Spleen (tissue), 11 donors: ENCODE data around the gene MFSD1. TPM values are rescaled to one million over a fixed set of nuclear protein-coding genes. Genes with fewer than 3 reads are reported as not detected.

ENCODE experiments used
- DNase-seq: peaks from one replicate; pipeline ENCODE4 v3.0.0-alpha.2; 2020
- H3K27ac ChIP-seq, 8 donors: fragments of 200-600 bp; sonication (generic) in 7 of 8; 1 replicate in 4 of 8; 2 replicates in 4 of 8; pipeline versions ENCODE4 v1.5.0 to v1.8.0; 2016 to 2021; ENCODE audit warnings: inconsistent platforms in 4 of 8, mild to moderate bottlenecking in 4 of 8, moderate library complexity in 1 of 8
- H3K27me3 ChIP-seq, 7 donors: fragments of 200-600 bp; sonication (generic) in 6 of 7; replicated peaks in 1 of 7; 1 replicate in 4 of 7; 2 replicates in 3 of 7; pipeline versions ENCODE4 v1.5.0 to v1.8.0; 2016 to 2021; ENCODE audit warnings: inconsistent platforms in 3 of 7, mild to moderate bottlenecking in 1 of 7
- H3K36me3 ChIP-seq, 6 donors: fragments of 200-600 bp; sonication (generic) in 5 of 6; 1 replicate in 4 of 6; 2 replicates in 2 of 6; pipeline versions ENCODE4 v1.5.0 to v1.8.0; 2016 to 2021; ENCODE audit warnings: inconsistent platforms in 2 of 6
- H3K4me1 ChIP-seq, 6 donors: fragments of 200-600 bp; sonication (generic) in 5 of 6; 1 replicate in 3 of 6; 2 replicates in 3 of 6; pipeline versions ENCODE4 v1.5.0 to v1.8.0; 2016 to 2021; ENCODE audit warnings: inconsistent platforms in 3 of 6
- H3K4me3 ChIP-seq, 8 donors: fragments of 200-600 bp; sonication (generic) in 7 of 8; 1 replicate in 4 of 8; 2 replicates in 4 of 8; pipeline versions ENCODE4 v1.5.0 to v1.8.0; 2016 to 2021; ENCODE audit warnings: inconsistent platforms in 4 of 8, mild to moderate bottlenecking in 4 of 8, moderate library complexity in 2 of 8
- H3K9me3 ChIP-seq, 8 donors: fragments of 200-600 bp; sonication (generic) in 7 of 8; 1 replicate in 4 of 8; 2 replicates in 4 of 8; pipeline versions ENCODE4 v1.5.0 to v1.8.0; 2016 to 2021; ENCODE audit warnings: inconsistent platforms in 4 of 8
- CTCF ChIP-seq, 11 experiments: fragments of 200-600 bp in 7 of 11; fragments of 450-650 bp in 4 of 11; sonication (generic) in 4 of 11; IDR thresholded peaks in 8 of 11; conservative IDR thresholded peaks in 3 of 11; 1 replicate in 7 of 11; 2 replicates in 4 of 11; pipeline versions ENCODE4 v1.4.0 to v1.8.0; 2016 to 2021; ENCODE audit warnings: antibody characterized with exemption in 11 of 11, inconsistent platforms in 4 of 11, mild to moderate bottlenecking in 1 of 11
- POLR2A ChIP-seq, 3 donors: fragments of 450-650 bp; IDR thresholded peaks; one replicate each; pipeline ENCODE4 v1.5.1; 2017; ENCODE audit warnings: antibody characterized with exemption in 3 of 3, mild to moderate bottlenecking in 1 of 3
- POLR2AphosphoS5 ChIP-seq, 3 donors: sonication (generic); formaldehyde crosslinking; IDR thresholded peaks; one replicate each; pipeline ENCODE4 v1.5.1; 2017; ENCODE audit warnings: antibody characterized with exemption in 3 of 3
- WGBS, 5 donors: extraction: QIAGEN DNeasy Blood & Tissue Kit in 3 of 5; methylation state at CpG; one replicate each; pipeline versions ENCODE4 v1.1.5 to v1.1.7; 2013 to 2018; 5-methylcytosine and 5-hydroxymethylcytosine counted together
- intact Hi-C: fragments of 100-400 bp; cut with DNase I; formaldehyde crosslinking; loops from one replicate; pipeline ENCODE4 v1.15.0; 2023; ENCODE audit warnings: low total_unique reads
- polyA plus RNA-seq, 3 donors: library from polyadenylated mRNA; stranded (reverse); fragments of 200-250 nt; gene quantifications; one replicate each; pipeline ENCODE4 v1.2.1, GENCODE V29; 2013
- total RNA-seq, 7 donors: library from RNA; depleted of rRNA in 3 of 7; stranded (reverse); fragments of >200 nt in 3 of 7; fragmentation: NEBNext Ultra II Directional in 4 of 7; extraction: Animal tissue kit (Norgen Biotek cat#: 25700) in 4 of 7; gene quantifications; one replicate each; pipeline versions ENCODE4 v1.1.0 to v1.2.1, GENCODE V29; 2016 to 2021
- donor health status: healthy with polysubstance abuse.
- donor health status: DM: no; HTN: no; CAD: no; lungs with moderate emphysema.
- donor health status: DM: no; HTN: no; CAD: no.
- donor health status: Bipolar disorder and iron deficiency.
- donor health status: healthy.
- donor health status: DM: no; HTN: no; CAD: no.
- donor health status: DM: yes; HTN: yes; CAD: no.

Gene MFSD1
- total and polyA plus RNA-seq, 10 donors: 34.5 to 155 (median 110) TPM

GRCh38 chr3:158864492-158864891 is 62.6 kb downstream of the MFSD1 start:
- H3K36me3 ChIP-seq: no peaks in the 10 kb centered on the region
- WGBS, 5 donors: 87 to 96% (median 90%) methylated on average over 6 of the region's 6 CpGs
- TF ChIP-seq POLR2AphosphoS5 (IDR thresholded peaks at IDR 0.05): no peak
- TF ChIP-seq POLR2A (IDR thresholded peaks at IDR 0.05): no peak
- H3K4me3 ChIP-seq: no peak overlapping the region
- no peak for DNase-seq
- no peaks in the 10 kb centered on the region for H3K27me3 ChIP-seq
- no peaks in the 10 kb centered on the region for H3K9me3 ChIP-seq
- H3K4me1 ChIP-seq: no peaks in the 10 kb centered on the region
- intact Hi-C loops: no loop called here
- no peak overlapping the region for H3K27ac ChIP-seq

GRCh38 chr3:158875700-158876099 is 73.8 kb downstream of the MFSD1 start:
- Histone ChIP-seq H3K27me3 (no peaks in the 10 kb centered on the region), H3K27ac (no peak overlapping the region), H3K36me3 (no peaks in the 10 kb centered on the region), H3K4me3 (no peak overlapping the region), H3K4me1 (no peaks in the 10 kb centered on the region), H3K9me3 (no peaks in the 10 kb centered on the region)
- DNase-seq: no peak
- intact Hi-C loops: no loop called here
- TF ChIP-seq POLR2AphosphoS5 (IDR thresholded peaks at IDR 0.05): no peak
- no peak for TF ChIP-seq POLR2A (IDR thresholded peaks at IDR 0.05)
- TF ChIP-seq CTCF (IDR thresholded peaks at IDR 0.05 in 8 of 11, conservative IDR thresholded peaks at IDR 0.05 in 3 of 11): no peak

Other genes with a start within 250 kb of the MFSD1 start
- gene MLF1, start 230.9 kb upstream of the MFSD1 start, total RNA-seq: 1 to 10 TPM; 1.3 to 4.1 (median 2.9) TPM
- gene MLF1, start 230.9 kb upstream of the MFSD1 start, polyA plus RNA-seq: 1 to 10 TPM; 2.3 to 3.7 (median 2.7) TPM
- gene GFM1, start 157.5 kb upstream of the MFSD1 start, total RNA-seq: 10 to 100 TPM; 38.8 to 56.5 (median 49.3) TPM
- 10 to 100 TPM; 11.8 to 13.1 (median 12.4) TPM for gene GFM1, start 157.5 kb upstream of the MFSD1 start, polyA plus RNA-seq
- 10 to 100 TPM in 4 of 7 donors, 1 to 10 TPM in 3; 7.9 to 17.3 (median 11.3) TPM for gene LXN, start 129.4 kb upstream of the MFSD1 start, total RNA-seq
- 10 to 100 TPM; 12.3 to 18.6 (median 16.0) TPM for gene LXN, start 129.4 kb upstream of the MFSD1 start, polyA plus RNA-seq
- 10 to 100 TPM in 1 of 7 donors, 1 to 10 TPM in 6; 1.8 to 18.7 (median 4.7) TPM for gene RARRES1, start 69.6 kb upstream of the MFSD1 start, total RNA-seq
- 10 to 100 TPM in 1 of 3 donors, 1 to 10 TPM in 2; 2.2 to 20.9 (median 6.2) TPM for gene RARRES1, start 69.6 kb upstream of the MFSD1 start, polyA plus RNA-seq